ENCODE data around the gene CBX7.
A peak's percentile ranks its signal among the peaks of the same experiment; 100 is the strongest.

Gene CBX7

GRCh38 chr22:39144101-39144767 is 8.2 kb downstream of the CBX7 start:
- Histone ChIP-seq H3K27me3 (ENCODE audit: insufficient read depth, poor library complexity, severe bottlenecking) (peaks cover under 1% of the 10 kb centered on the region), H3K27ac (replicated peaks) (no peak overlapping the region), H3K4me3 (replicated peaks; ENCODE audit: insufficient read depth, low read length) (peak overlapping the region; percentile 74)
- no peak for DNase-seq (ENCODE audit: low read depth in 1 of 2, low spot score in 1 of 2)
- TF ChIP-seq CTCF (IDR thresholded peaks at IDR 0.05; ENCODE audit: insufficient read depth, low read length) = no peak
- no peak for TF ChIP-seq GABPA (IDR thresholded peaks at IDR 0.05; ENCODE audit: low read depth)
- TF ChIP-seq SPI1 (IDR thresholded peaks at IDR 0.05; ENCODE audit: borderline replicate concordance, low read depth) = no peak
- no peak for TF ChIP-seq POLR2AphosphoS5 (IDR thresholded peaks at IDR 0.05; ENCODE audit: low read depth)
- no peak for TF ChIP-seq REST (IDR thresholded peaks at IDR 0.05; ENCODE audit: insufficient replicate concordance, low read depth)

GRCh38 chr22:39142088-39142680 is 10.3 kb downstream of the CBX7 start:
- Histone ChIP-seq H3K27me3 (ENCODE audit: insufficient read depth, poor library complexity, severe bottlenecking) (peaks cover 10% of the 10 kb centered on the region), H3K27ac (replicated peaks) (no peak overlapping the region), H3K4me3 (replicated peaks; ENCODE audit: insufficient read depth, low read length) (no peak overlapping the region)
- DNase-seq (ENCODE audit: low read depth in 1 of 2, low spot score in 1 of 2) = no peak
- TF ChIP-seq CTCF (IDR thresholded peaks at IDR 0.05; ENCODE audit: insufficient read depth, low read length) (no peak), REST (IDR thresholded peaks at IDR 0.05; ENCODE audit: insufficient replicate concordance, low read depth) (no peak), SPI1 (IDR thresholded peaks at IDR 0.05; ENCODE audit: borderline replicate concordance, low read depth) (no peak), POLR2AphosphoS5 (IDR thresholded peaks at IDR 0.05; ENCODE audit: low read depth) (no peak), GABPA (IDR thresholded peaks at IDR 0.05; ENCODE audit: low read depth) (no peak)

GRCh38 chr22:39139933-39140332 is 12.5 kb downstream of the CBX7 start:
- Histone ChIP-seq H3K4me3 (replicated peaks; ENCODE audit: insufficient read depth, low read length) (no peak overlapping the region), H3K27me3 (ENCODE audit: insufficient read depth, poor library complexity, severe bottlenecking) (peaks cover 10% of the 10 kb centered on the region), H3K27ac (replicated peaks) (no peak overlapping the region)
- no peak for DNase-seq (ENCODE audit: low read depth in 1 of 2, low spot score in 1 of 2)
- TF ChIP-seq SPI1 (IDR thresholded peaks at IDR 0.05; ENCODE audit: borderline replicate concordance, low read depth) (no peak), POLR2AphosphoS5 (IDR thresholded peaks at IDR 0.05; ENCODE audit: low read depth) (no peak), CTCF (IDR thresholded peaks at IDR 0.05; ENCODE audit: insufficient read depth, low read length) (no peak), REST (IDR thresholded peaks at IDR 0.05; ENCODE audit: insufficient replicate concordance, low read depth) (no peak), GABPA (IDR thresholded peaks at IDR 0.05; ENCODE audit: low read depth) (no peak)

All from HL-60 (cell line).